GM23338 (cell line): Measurements from ENCODE around the gene DRAXIN. TPM values are rescaled to one million over a fixed set of nuclear protein-coding genes. Genes with fewer than 3 reads are reported as not detected.

Source experiments
- ATAC-seq: fragments of 200-7000 bp; cut with Tn5 transposase; 3 replicates; pipeline ENCODE4 v1.9.1; 2020
- DNase-seq: peaks from one replicate; pipeline ENCODE4 v3.0.0-alpha.2; 2015; ENCODE audit warnings: low spot score
- H2AFZ ChIP-seq: fragments of 200-600 bp; sonication (generic); 2 replicates; pipeline ENCODE4 v1.8.0; 2016; ENCODE audit warnings: antibody characterized with exemption, mild to moderate bottlenecking, moderate library complexity
- H3F3A ChIP-seq: fragments of 200-600 bp; sonication (generic); replicated peaks from 2 replicates; pipeline ENCODE4 v1.8.0; 2017; ENCODE audit warnings: antibody characterized with exemption, mixed run types, low read depth
- H3K27ac ChIP-seq: fragments of 200-600 bp; sonication (generic); 2 replicates; pipeline ENCODE4 v1.6.1; 2016; ENCODE audit warnings: low read depth
- H3K27me3 ChIP-seq: fragments of 200-600 bp; sonication (generic); 2 replicates; pipeline ENCODE4 v1.8.0; 2016; ENCODE audit warnings: mild to moderate bottlenecking, mixed run types, moderate library complexity; ENCODE audit not compliant: insufficient read depth
- H3K36me3 ChIP-seq: fragments of 200-600 bp; sonication (generic); 2 replicates; pipeline ENCODE4 v1.8.0; 2016; ENCODE audit warnings: mild to moderate bottlenecking; ENCODE audit not compliant: insufficient read depth
- H3K4me1 ChIP-seq: fragments of 200-600 bp; sonication (generic); 2 replicates; pipeline ENCODE4 v1.8.0; 2016; ENCODE audit warnings: mild to moderate bottlenecking, moderate library complexity; ENCODE audit not compliant: insufficient read depth
- H3K4me2 ChIP-seq: fragments of 200-600 bp; sonication (generic); 2 replicates; pipeline ENCODE4 v1.7.1; 2017; ENCODE audit warnings: mixed run types
- H3K4me3 ChIP-seq: fragments of 200-600 bp; sonication (generic); 2 replicates; pipeline ENCODE4 v1.6.1; 2016; ENCODE audit warnings: mixed run types
- H3K79me2 ChIP-seq: fragments of 200-600 bp; sonication (generic); replicated peaks from 2 replicates; pipeline ENCODE4 v1.8.0; 2017; ENCODE audit warnings: mild to moderate bottlenecking; ENCODE audit not compliant: insufficient read depth
- H3K9me2 ChIP-seq: fragments of 200-600 bp; sonication (generic); 2 replicates; pipeline ENCODE4 v1.8.0; 2017; ENCODE audit not compliant: insufficient read depth
- H4K20me1 ChIP-seq: fragments of 200-600 bp; sonication (generic); replicated peaks from 2 replicates; pipeline ENCODE4 v1.8.0; 2017; ENCODE audit warnings: mild to moderate bottlenecking; ENCODE audit not compliant: insufficient read depth
- H3K27ac Mint-ChIP-seq: 2 replicates; pipeline ENCODE4 v1.8.0; 2020; ENCODE audit warnings: inconsistent platforms, mild to moderate bottlenecking, moderate library complexity, mixed read lengths
- H3K27me3 Mint-ChIP-seq: 3 replicates; pipeline ENCODE4 v1.8.0; 2022; ENCODE audit warnings: low read depth, mild to moderate bottlenecking, moderate library complexity, mixed read lengths, inconsistent platforms; ENCODE audit not compliant: insufficient read depth, poor library complexity
- H3K36me3 Mint-ChIP-seq: 3 replicates; pipeline ENCODE4 v1.8.0; 2021; ENCODE audit warnings: low read depth, mild to moderate bottlenecking, inconsistent platforms, moderate library complexity, mixed read lengths
- H3K4me1 Mint-ChIP-seq: 3 replicates; pipeline ENCODE4 v1.8.0; 2020; ENCODE audit warnings: mild to moderate bottlenecking, inconsistent platforms, mixed read lengths
- H3K4me3 Mint-ChIP-seq: 3 replicates; pipeline ENCODE4 v1.8.0; 2021; ENCODE audit warnings: moderate library complexity, mild to moderate bottlenecking, inconsistent platforms, mixed read lengths
- H3K9me3 Mint-ChIP-seq: 3 replicates; pipeline ENCODE4 v1.8.0; 2020; ENCODE audit warnings: moderate library complexity, mild to moderate bottlenecking, inconsistent platforms, mixed read lengths
- CTCF ChIP-seq, 2 experiments: fragments of 200-600 bp in 1 of 2; sonication (generic) in 1 of 2; conservative IDR thresholded peaks; 2 replicates each; pipeline versions ENCODE4 v1.5.1 to v1.6.1; 2016 to 2017; ENCODE audit warnings: antibody characterized with exemption in 2 of 2, low read depth in 2 of 2, mild to moderate bottlenecking in 2 of 2, moderate library complexity in 1 of 2
- ETS1 ChIP-seq: IDR thresholded peaks from 2 replicates; pipeline ENCODE4 v1.6.1; 2016; ENCODE audit warnings: antibody characterized with exemption
- EZH2phosphoT487 ChIP-seq: fragments of 200-600 bp; sonication (generic); IDR thresholded peaks from one replicate; pipeline ENCODE4 v1.8.1; 2018; ENCODE audit warnings: antibody characterized with exemption; ENCODE audit not compliant: unreplicated experiment
- NANOG ChIP-seq: IDR thresholded peaks from 2 replicates; pipeline ENCODE4 v1.6.1; 2016; ENCODE audit warnings: antibody characterized with exemption, borderline replicate concordance
- POLR2AphosphoS5 ChIP-seq: IDR thresholded peaks from 2 replicates; pipeline ENCODE4 v1.6.1; 2016; ENCODE audit warnings: antibody characterized with exemption, low read depth
- ZNF114 ChIP-seq: fragments of 250-450 bp; sonication (Bioruptor Pico); IDR thresholded peaks from 2 replicates; pipeline ENCODE4 v1.5.0; 2020; ENCODE audit warnings: mild to moderate bottlenecking, moderate library complexity
- polyA plus RNA-seq: library from polyadenylated mRNA; unstranded; fragments of >200 nt; fragmentation: Nextera tagmentation; extraction: Ambion mirVana; gene quantifications from 2 replicates; pipeline ENCODE4 v1.2.1, GENCODE V29; 2016
- total RNA-seq: library from RNA; depleted of rRNA; stranded (reverse); fragments of >200 nt; shearing (Covaris generic); gene quantifications from 2 replicates; pipeline ENCODE4 v1.2.3, GENCODE V29; 2014

The DRAXIN gene
- total and polyA plus RNA-seq, 2 experiments from 2014 or later, result 7.6 to 23.0 TPM

GRCh38 chr1:11738096-11738495 is 46.6 kb downstream of the DRAXIN start:
- peaks cover 26% of the 10 kb centered on the region for H3K4me1 ChIP-seq
- TF ChIP-seq POLR2AphosphoS5, result no peak
- no peak for TF ChIP-seq ETS1
- Mint-ChIP-seq H3K27ac (peak overlapping the region; percentile 63), H3K4me1 (peaks cover 37% of the 10 kb centered on the region), H3K9me3 (no peaks in the 10 kb centered on the region; the same call in 2 of the 3 replicates), H3K4me3 (peak overlapping the region; percentile 93; the same call in 1 of the 3 replicates), H3K27me3 (peaks cover 14% of the 10 kb centered on the region), H3K36me3 (no peaks in the 10 kb centered on the region)
- H3K9me2 ChIP-seq, result no peaks in the 10 kb centered on the region
- DNase-seq, result no peak
- peaks cover 12% of the 10 kb centered on the region for H3K79me2 ChIP-seq
- no peaks in the 10 kb centered on the region for H3K27me3 ChIP-seq
- H3K27ac ChIP-seq, result no peak overlapping the region
- H3K36me3 ChIP-seq, result no peaks in the 10 kb centered on the region
- ATAC-seq, result no peak
- no peak overlapping the region for H2AFZ ChIP-seq
- no peak overlapping the region; the same call in 1 of the 2 replicates for H3K4me2 ChIP-seq
- H3K4me3 ChIP-seq, result no peak overlapping the region
- peaks cover 16% of the 10 kb centered on the region; the same call in 1 of the 2 replicates for H3F3A ChIP-seq
- H4K20me1 ChIP-seq, result peaks cover 5% of the 10 kb centered on the region

- Mint-ChIP-seq H3K36me3 (no peaks in the 10 kb centered on the region), H3K27ac (no peak overlapping the region), H3K4me3 (no peak overlapping the region; the same call in 2 of the 3 replicates), H3K4me1 (peaks cover 36% of the 10 kb centered on the region), H3K27me3 (peaks cover 14% of the 10 kb centered on the region), H3K9me3 (no peaks in the 10 kb centered on the region; the same call in 2 of the 3 replicates)
- ATAC-seq (no peak), DNase-seq (no peak)
- no peak overlapping the region for H2AFZ ChIP-seq
- peaks cover 12% of the 10 kb centered on the region for H3K79me2 ChIP-seq
- H3K27ac ChIP-seq, result no peak overlapping the region
- no peaks in the 10 kb centered on the region for H3K9me2 ChIP-seq
- H3K4me1 ChIP-seq, result peaks cover 26% of the 10 kb centered on the region
- peaks cover 16% of the 10 kb centered on the region; the same call in 1 of the 2 replicates for H3F3A ChIP-seq
- H3K27me3 ChIP-seq, result no peaks in the 10 kb centered on the region
- H3K4me3 ChIP-seq, result no peak overlapping the region
- no peak for TF ChIP-seq NANOG
- peaks cover 5% of the 10 kb centered on the region for H4K20me1 ChIP-seq
- H3K4me2 ChIP-seq, result no peak overlapping the region
- H3K36me3 ChIP-seq, result no peaks in the 10 kb centered on the region
Measured at GRCh38 chr1:11738783-11739182, 47.3 kb downstream of the DRAXIN start.

GRCh38 chr1:11740258-11741192 is 49.0 kb downstream of the DRAXIN start:
- H3K27ac Mint-ChIP-seq, result no peak overlapping the region
- Histone ChIP-seq H3K27ac (no peak overlapping the region), H3F3A (peaks cover 16% of the 10 kb centered on the region; the same call in 1 of the 2 replicates), H3K4me3 (no peak overlapping the region), H3K4me2 (no peak overlapping the region), H3K79me2 (peaks cover 12% of the 10 kb centered on the region), H2AFZ (no peak overlapping the region), H3K27me3 (no peaks in the 10 kb centered on the region), H3K4me1 (peaks cover 23% of the 10 kb centered on the region), H4K20me1 (peaks cover 5% of the 10 kb centered on the region), H3K9me2 (no peaks in the 10 kb centered on the region), H3K36me3 (no peaks in the 10 kb centered on the region)
- no peaks in the 10 kb centered on the region; the same call in 2 of the 3 replicates for H3K36me3 Mint-ChIP-seq
- no peak for TF ChIP-seq CTCF (conservative IDR thresholded peaks at IDR 0.05; ENCODE audit: low read depth in 2 of 2)
- no peak for TF ChIP-seq ZNF114 (CRISPR knock-in tag)
- no peak for TF ChIP-seq EZH2phosphoT487
- DNase-seq (no peak), ATAC-seq (no peak)
- no peaks in the 10 kb centered on the region; the same call in 2 of the 3 replicates for H3K9me3 Mint-ChIP-seq
- peaks cover 16% of the 10 kb centered on the region for H3K27me3 Mint-ChIP-seq
- peaks cover 33% of the 10 kb centered on the region for H3K4me1 Mint-ChIP-seq
- no peak overlapping the region for H3K4me3 Mint-ChIP-seq
